SK-N-MC (cell line): ENCODE data around the gene ITGB3.

Experiments
- EZH2 ChIP-seq: fragments of 200-600 bp; sonication (generic); IDR thresholded peaks from one replicate; pipeline ENCODE4 v1.6.1; 2017; ENCODE audit warnings: antibody characterized with exemption
- POLR2AphosphoS5 ChIP-seq: IDR thresholded peaks from 2 replicates; pipeline ENCODE4 v1.6.1; 2012; ENCODE audit warnings: mild to moderate bottlenecking, low read depth, low read length, borderline replicate concordance

- TF ChIP-seq POLR2AphosphoS5, result no peak
- TF ChIP-seq EZH2, result no peak
Measured at GRCh38 chr17:47297661-47298400, 44.2 kb downstream of the ITGB3 start.
